GM12878 (cell line): Measurements from ENCODE around the gene PIP5KL1. TPM values are rescaled to one million over a fixed set of nuclear protein-coding genes. Genes with fewer than 3 reads are reported as not detected.
A peak's percentile ranks its signal among the peaks of the same experiment; 100 is the strongest.

Experiments
- ATAC-seq: fragments of 200-7000 bp; cut with Tn5 transposase; 3 replicates; pipeline ENCODE4 v1.9.1; 2020; ENCODE audit warnings: mild to moderate bottlenecking, moderate library complexity
- BruUV-seq: library from RNA; stranded (reverse); fragments of 400-500 nt; replicated peaks from 2 replicates; lab custom pipeline; 2021; lab: Mats Ljungman, UMichigan
- CTCF ChIA-PET: fragments of 300-600 bp; sonication (Branson Sonifier 250); formaldehyde crosslinking; extraction: SDS; loops from one replicate; lab custom pipeline; 2021; ENCODE audit warnings: inconsistent platforms; lab: Yijun Ruan, JAX
- POLR2A ChIA-PET: fragments of 350-600 bp; formaldehyde crosslinking; extraction: SDS; loops from one replicate; lab custom pipeline; 2021; ENCODE audit warnings: inconsistent platforms; lab: Charles Lee
- RAD21 ChIA-PET: fragments of 300-600 bp; sonication (Branson Sonifier 250); formaldehyde crosslinking; loops from one replicate; lab custom pipeline; 2023; ENCODE audit warnings: antibody characterized with exemption; ENCODE audit not compliant: unreplicated experiment; lab: Charles Lee
- SMC1A ChIA-PET: fragments of 300-600 bp; sonication (Branson Sonifier 250); formaldehyde crosslinking; loops from one replicate; lab custom pipeline; 2023; ENCODE audit not compliant: unreplicated experiment, uncharacterized antibody; lab: Charles Lee
- DNase-seq: peaks from one replicate; pipeline ENCODE4 v3.0.0-alpha.2; 2011; ENCODE audit warnings: low read depth, low spot score
- FAIRE-seq: peaks from 3 replicates; lab custom pipeline; 2011; peaks lifted over from hg19 to GRCh38; lab: Jason Lieb, UNC
- H2AFZ ChIP-seq: 2 replicates; pipeline ENCODE4 v1.6.0; 2011; ENCODE audit warnings: low read depth, low read length, control low read depth; ENCODE audit not compliant: control insufficient read depth
- H3K27ac ChIP-seq: 2 replicates; pipeline ENCODE4 v1.5.1; 2011; ENCODE audit warnings: control low read depth; ENCODE audit not compliant: control insufficient read depth, insufficient read depth
- H3K27me3 ChIP-seq, 2 experiments: replicated peaks in 1 of 2; 2 replicates each; pipeline versions ENCODE4 v1.6.0 to v1.6.1; 2011; ENCODE audit warnings: low read length in 1 of 2; ENCODE audit not compliant: control insufficient read depth in 2 of 2, insufficient read depth in 2 of 2
- H3K36me3 ChIP-seq, 2 experiments: 2 replicates each; pipeline ENCODE4 v1.5.1; 2011; ENCODE audit warnings: low read length in 1 of 2; ENCODE audit not compliant: control insufficient read depth in 2 of 2, insufficient read depth in 2 of 2
- H3K4me1 ChIP-seq: 2 replicates; pipeline ENCODE4 v1.6.1; 2011; ENCODE audit warnings: mild to moderate bottlenecking, low read length, moderate library complexity, mixed read lengths; ENCODE audit not compliant: control insufficient read depth, insufficient read depth
- H3K4me2 ChIP-seq: 2 replicates; pipeline ENCODE4 v1.6.0; 2011; ENCODE audit warnings: control low read depth; ENCODE audit not compliant: control insufficient read depth, insufficient read depth
- H3K4me3 ChIP-seq: fragments of 200-600 bp; sonication (generic); 2 replicates; pipeline ENCODE4 v1.5.1; 2016
- H3K79me2 ChIP-seq: 2 replicates; pipeline ENCODE4 v1.6.0; 2011; ENCODE audit warnings: low read length; ENCODE audit not compliant: control insufficient read depth, insufficient read depth
- H3K9ac ChIP-seq: 2 replicates; pipeline ENCODE4 v1.8.0; 2011; ENCODE audit warnings: low read length, control low read depth, mixed read lengths; ENCODE audit not compliant: control insufficient read depth, insufficient read depth
- H3K9me3 ChIP-seq: replicated peaks from 3 replicates; pipeline ENCODE4 v1.5.1; 2011; ENCODE audit warnings: mild to moderate bottlenecking, low read length; ENCODE audit not compliant: control insufficient read depth, insufficient read depth
- H4K20me1 ChIP-seq: 2 replicates; pipeline ENCODE4 v1.6.0; 2011; ENCODE audit not compliant: control insufficient read depth, insufficient read depth
- CTCF ChIP-seq, 3 experiments: IDR thresholded peaks in 2 of 3; conservative IDR thresholded peaks in 1 of 3; 2 replicates each; pipeline ENCODE4 v1.5.1; 2011; ENCODE audit warnings: low read depth in 3 of 3, low read length in 3 of 3, mild to moderate bottlenecking in 3 of 3, control low read depth in 2 of 3, moderate library complexity in 2 of 3, inconsistent platforms in 1 of 3, mixed read lengths in 1 of 3; ENCODE audit not compliant: control insufficient read depth in 2 of 3, insufficient read depth in 1 of 3; ENCODE audit errors: extremely low read depth in 1 of 3
- ELK1 ChIP-seq: IDR thresholded peaks from 2 replicates; pipeline ENCODE4 v1.6.1; 2012; ENCODE audit warnings: low read depth, low read length, improper control_type of control experiment
- GATAD2B ChIP-seq: fragments of 450-650 bp; conservative IDR thresholded peaks from 2 replicates; pipeline ENCODE4 v1.6.1; 2017; ENCODE audit warnings: low read depth, mild to moderate bottlenecking, moderate library complexity
- HDGF ChIP-seq: fragments of 450-650 bp; IDR thresholded peaks from 2 replicates; pipeline ENCODE4 v1.6.1; 2016; ENCODE audit warnings: antibody characterized with exemption
- JUND ChIP-seq: IDR thresholded peaks from 2 replicates; pipeline ENCODE4 v1.6.1; 2012; ENCODE audit warnings: low read depth, mild to moderate bottlenecking, low read length, improper control_type of control experiment, moderate library complexity
- KDM1A ChIP-seq: fragments of 200-600 bp; sonication (generic); IDR thresholded peaks from 2 replicates; pipeline ENCODE4 v1.6.1; 2016; ENCODE audit warnings: borderline replicate concordance
- MEF2A ChIP-seq: IDR thresholded peaks from 2 replicates; pipeline ENCODE4 v1.6.1; 2011; ENCODE audit warnings: low read depth, mild to moderate bottlenecking, low read length, moderate library complexity; ENCODE audit not compliant: insufficient read depth
- MEF2B ChIP-seq: fragments of 450-650 bp; IDR thresholded peaks from 2 replicates; pipeline ENCODE4 v1.6.1; 2018; ENCODE audit warnings: mild to moderate bottlenecking, moderate library complexity; ENCODE audit not compliant: partially characterized antibody, poor library complexity, severe bottlenecking
- MTA2 ChIP-seq: fragments of 450-650 bp; IDR thresholded peaks from 2 replicates; pipeline ENCODE4 v1.6.1; 2016; ENCODE audit warnings: low read depth, mild to moderate bottlenecking, moderate library complexity
- NR2F1 ChIP-seq: fragments of 450-650 bp; conservative IDR thresholded peaks from 2 replicates; pipeline ENCODE4 v1.6.1; 2017; ENCODE audit warnings: mild to moderate bottlenecking
- RB1 ChIP-seq: fragments of 450-650 bp; formaldehyde crosslinking; IDR thresholded peaks from 2 replicates; pipeline ENCODE4 v1.6.1; 2017; ENCODE audit warnings: mild to moderate bottlenecking, borderline replicate concordance
- ZNF24 ChIP-seq: fragments of 450-650 bp; IDR thresholded peaks from 2 replicates; pipeline ENCODE4 v1.6.1; 2017; ENCODE audit warnings: antibody characterized with exemption, mild to moderate bottlenecking
- ZNF687 ChIP-seq: fragments of 450-650 bp; IDR thresholded peaks from 2 replicates; pipeline ENCODE4 v1.6.1; 2017; ENCODE audit warnings: mild to moderate bottlenecking, moderate library complexity
- WGBS: methylation state at CpG from one replicate; pipeline ENCODE4 v1.1.6; 2016; ENCODE audit warnings: low lambda C conversion rate; ENCODE audit not compliant: insufficient replicate concordance, insufficient coverage; ENCODE audit errors: missing lambda C conversion rate; 5-methylcytosine and 5-hydroxymethylcytosine counted together
- in situ Hi-C: fragments of 300-500 bp; cut with MboI; formaldehyde crosslinking; loops from 9 replicates; pipeline ENCODE4 v1.14.3; 2018; ENCODE audit warnings: mixed read lengths
- intact Hi-C: fragments of 100-400 bp; cut with micrococcal nuclease; formaldehyde crosslinking; loops from one replicate; pipeline ENCODE4 v1.14.2; 2022; ENCODE audit not compliant: unreplicated experiment
- polyA plus RNA-seq, 11 experiments: library from polyadenylated mRNA; depleted of rRNA in 4 of 11; unstranded in 6 of 11; stranded (reverse) in 5 of 11; fragments of >200 nt; fragmentation: Nextera tagmentation in 4 of 11; fragmentation: Illumina TruSeq in 1 of 11; extraction: Ambion mirVana in 4 of 11; extraction: Trizol in 1 of 11; gene quantifications; 1 replicate in 1 of 11; 2 replicates in 10 of 11; pipeline versions ENCODE4 v1.2.1 to v1.2.3, GENCODE V29; 2011 to 2016; ENCODE audit warnings: inconsistent platforms in 2 of 11, missing spikeins in 2 of 11, low read depth in 1 of 11
- total RNA-seq, 4 experiments: library from RNA; depleted of rRNA in 3 of 4; stranded (reverse); fragments of >200 nt in 3 of 4; fragmentation: Illumina TruSeq in 1 of 4; extraction: Trizol in 1 of 4; gene quantifications; 2 replicates each; pipeline versions ENCODE4 v1.2.1 to v1.2.3, GENCODE V29; 2013 to 2021

PIP5KL1 gene
- total and polyA plus RNA-seq, 10 of the 15 experiments (the other 5 are each of a cell fraction or from before 2014, with no cell fraction given): 0.04 to 0.67 (median 0.43) TPM; not detected in 2

- no peak for TF ChIP-seq CTCF (IDR thresholded peaks at IDR 0.05 in 2 of 3, conservative IDR thresholded peaks at IDR 0.05 in 1 of 3; ENCODE audit: control insufficient read depth in 2 of 3, extremely low read depth in 1 of 3, insufficient read depth in 1 of 3, low read depth in 3 of 3, low read length in 3 of 3)
- peak; percentile 72 for TF ChIP-seq MEF2B
- TF ChIP-seq MEF2A: peak; percentile 53; the same call in 1 of the 2 replicates
- TF ChIP-seq ZNF24: 0 out of 2 replicates have a peak, but pooled peaks have one; percentile 40
- TF ChIP-seq JUND: peak; percentile 93
- TF ChIP-seq HDGF: peak; percentile 47; the same call in 1 of the 2 replicates
Measured at GRCh38 chr9:127970401-127971313, 40.1 kb upstream of the PIP5KL1 start (continued).

- in situ Hi-C loops (loop anchor here (10.0 kb wide), 1 partner anchor 66 kb away; no protein-coding TSS in a partner anchor), intact Hi-C loops (no loop called here)
- Histone ChIP-seq H3K9ac (no peak overlapping the region), H3K4me1 (peaks cover 54% of the 10 kb centered on the region), H4K20me1 (peaks cover 14% of the 10 kb centered on the region), H3K4me3 (no peak overlapping the region), H3K27me3 (no peaks in the 10 kb centered on the region), H3K36me3 (peaks cover 0 to 3% of the 10 kb centered on the region in 2 experiments; a peak in 2 of 4 replicates), H3K27ac (no peak overlapping the region), H2AFZ (no peak overlapping the region), H3K9me3 (no peaks in the 10 kb centered on the region), H3K4me2 (no peak overlapping the region), H3K79me2 (peaks cover 39% of the 10 kb centered on the region)
- no peak for ATAC-seq
- no peak for FAIRE-seq
- ChIA-PET RAD21 (interaction anchor here (1.6 kb wide), 1 partner anchor 66 kb away, joined by 3 read pairs; no protein-coding TSS in a partner anchor), SMC1A (interaction anchor here (2.5 to 4.2 kb wide), 3 partner anchors 11 to 64 kb away, joined by 9 to 24 read pairs (median 14); partner anchors contain the start of gene EEIG1), POLR2A (no interaction called here), CTCF (interaction anchor here (1.0 to 3.4 kb wide), 2 partner anchors 14 to 65 kb away, joined by 3 to 13 read pairs; no protein-coding TSS in a partner anchor)
- no TSS peak for BruUV-seq
- DNase-seq: no peak
- 93% methylated on average over 10 of the region's 10 CpGs for WGBS
- no peak for TF ChIP-seq RB1
- TF ChIP-seq ZNF687: no peak
- TF ChIP-seq NR2F1: no peak
- no peak for TF ChIP-seq ELK1
- no peak for TF ChIP-seq KDM1A
- no peak for TF ChIP-seq GATAD2B
- TF ChIP-seq MTA2: no peak
Measured at GRCh38 chr9:127968700-127969383, 38.3 kb upstream of the PIP5KL1 start.
